ENCODE measurements around the gene OR10A3.

The OR10A3 gene

DNA sequence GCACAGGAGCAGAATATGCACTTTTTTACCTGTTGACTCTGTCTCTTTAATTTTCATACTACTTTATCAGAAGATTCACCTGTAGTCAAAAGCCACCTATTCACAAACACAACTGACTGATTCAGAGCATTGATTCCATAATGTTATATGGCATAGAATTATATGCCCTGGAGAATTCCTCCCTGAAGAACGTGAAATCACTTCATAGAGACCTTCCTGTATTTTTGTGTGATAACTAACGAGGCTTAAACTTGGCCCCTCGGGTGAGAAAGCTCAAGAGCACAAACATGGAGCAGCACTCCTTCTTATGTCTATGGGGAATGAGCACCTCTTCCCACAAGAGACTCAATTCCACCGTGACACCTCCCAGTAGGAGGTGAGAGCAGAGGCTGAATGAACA lies 10.3 kb downstream of the OR10A3 start, which contains the start of gene OR10A6:
OR10A6 (minus strand) TSS at position 101 of the 400 bp plus-strand sequence. CDS start 2,606 bp downstream, outside the sequence.
- no peaks in the 10 kb centered on the region for H3K36me3 ChIP-seq (ENCODE audit: control insufficient read depth, insufficient read depth, low read length)
- no peak within 1 kb of the TSS for H3K9ac ChIP-seq (ENCODE audit: low read depth, low read length)
- no peaks in the 10 kb centered on the region for H3K9me3 ChIP-seq (ENCODE audit: control insufficient read depth, insufficient read depth, low read length)
- no peak within 1 kb of the TSS for H3K4me3 ChIP-seq (ENCODE audit: low read depth, low read length)
- H3K4me1 ChIP-seq (ENCODE audit: control insufficient read depth, insufficient read depth, low read length): no peaks in the 10 kb centered on the region
- H3K27me3 ChIP-seq (ENCODE audit: control insufficient read depth, insufficient read depth, low read length): no peaks in the 10 kb centered on the region

DNA sequence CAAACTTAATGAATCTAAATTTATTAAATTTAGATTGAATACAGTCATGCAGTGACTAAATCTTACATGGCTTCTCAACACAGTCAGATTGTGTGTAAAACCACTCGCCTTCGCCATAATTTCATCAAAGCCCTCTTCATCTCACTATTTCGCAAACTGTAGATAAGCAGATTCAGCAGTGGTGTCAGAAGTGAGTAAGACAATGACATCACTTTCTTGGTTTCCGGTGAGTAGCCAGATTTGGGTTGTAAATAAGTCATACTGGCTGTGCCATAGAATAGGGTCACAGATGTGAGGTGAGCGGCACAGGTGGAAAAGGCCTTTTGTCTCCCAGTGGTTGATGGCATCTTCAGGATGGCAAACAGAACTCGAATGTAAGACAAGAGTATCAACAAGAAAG lies 13.9 kb downstream of the OR10A3 start:
- H3K4me1 ChIP-seq (ENCODE audit: control insufficient read depth, insufficient read depth, low read length): no peaks in the 10 kb centered on the region
- H3K9me3 ChIP-seq (ENCODE audit: control insufficient read depth, insufficient read depth, low read length): no peaks in the 10 kb centered on the region
- no peak overlapping the region for H3K9ac ChIP-seq (ENCODE audit: low read depth, low read length)
- no peak overlapping the region for H3K4me3 ChIP-seq (ENCODE audit: low read depth, low read length)
- no peaks in the 10 kb centered on the region for H3K27me3 ChIP-seq (ENCODE audit: control insufficient read depth, insufficient read depth, low read length)
- H3K36me3 ChIP-seq (ENCODE audit: control insufficient read depth, insufficient read depth, low read length): no peaks in the 10 kb centered on the region

DNA sequence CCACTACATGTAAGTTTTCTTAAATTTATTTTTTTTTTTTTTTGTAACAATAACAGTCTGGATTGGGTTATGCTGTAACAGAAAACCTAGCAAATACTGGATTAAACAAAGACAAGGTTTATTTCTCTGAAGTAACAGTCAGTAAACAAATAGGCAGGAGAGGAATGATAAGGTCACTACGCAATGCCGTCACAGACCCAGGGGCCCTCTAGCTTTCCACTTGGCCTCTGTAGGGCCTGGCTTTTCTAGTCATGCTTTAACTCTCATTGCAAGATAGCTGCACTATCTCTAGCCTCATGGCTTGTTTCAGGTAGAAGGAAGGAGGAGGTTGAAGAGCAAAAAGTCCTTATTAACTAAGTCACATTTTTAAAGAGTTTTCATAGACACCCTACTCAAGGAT lies 17.0 kb downstream of the OR10A3 start:
- Histone ChIP-seq H3K36me3 (ENCODE audit: control insufficient read depth, insufficient read depth, low read length) (no peaks in the 10 kb centered on the region), H3K27me3 (ENCODE audit: control insufficient read depth, insufficient read depth, low read length) (no peaks in the 10 kb centered on the region), H3K4me3 (ENCODE audit: low read depth, low read length) (no peak overlapping the region), H3K9ac (ENCODE audit: low read depth, low read length) (no peak overlapping the region), H3K9me3 (ENCODE audit: control insufficient read depth, insufficient read depth, low read length) (no peaks in the 10 kb centered on the region), H3K4me1 (ENCODE audit: control insufficient read depth, insufficient read depth, low read length) (no peaks in the 10 kb centered on the region)

DNA sequence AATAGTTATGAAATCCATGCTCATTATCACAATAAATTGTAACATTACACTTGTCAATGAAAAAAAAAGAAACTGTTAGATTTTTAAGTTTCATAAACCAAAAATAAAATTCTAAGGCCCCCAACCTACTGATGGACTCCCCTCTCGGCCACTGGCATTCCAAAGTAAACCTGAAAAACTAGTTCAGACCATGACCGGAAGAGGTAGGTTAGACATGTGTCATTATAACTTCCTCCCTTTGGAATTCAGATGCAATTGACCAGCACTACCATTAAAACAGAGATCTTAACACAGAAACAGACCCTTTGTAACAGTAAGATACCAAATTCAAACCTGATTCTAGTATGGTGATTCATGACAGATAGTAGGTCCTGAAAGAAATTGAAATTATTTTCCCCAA lies 23.4 kb downstream of the OR10A3 start:
- Histone ChIP-seq H3K4me1 (ENCODE audit: control insufficient read depth, insufficient read depth, low read length) (no peaks in the 10 kb centered on the region), H3K27me3 (ENCODE audit: control insufficient read depth, insufficient read depth, low read length) (no peaks in the 10 kb centered on the region), H3K36me3 (ENCODE audit: control insufficient read depth, insufficient read depth, low read length) (no peaks in the 10 kb centered on the region), H3K9me3 (ENCODE audit: control insufficient read depth, insufficient read depth, low read length) (no peaks in the 10 kb centered on the region), H3K9ac (ENCODE audit: low read depth, low read length) (no peak overlapping the region), H3K4me3 (ENCODE audit: low read depth, low read length) (no peak overlapping the region)

DNA sequence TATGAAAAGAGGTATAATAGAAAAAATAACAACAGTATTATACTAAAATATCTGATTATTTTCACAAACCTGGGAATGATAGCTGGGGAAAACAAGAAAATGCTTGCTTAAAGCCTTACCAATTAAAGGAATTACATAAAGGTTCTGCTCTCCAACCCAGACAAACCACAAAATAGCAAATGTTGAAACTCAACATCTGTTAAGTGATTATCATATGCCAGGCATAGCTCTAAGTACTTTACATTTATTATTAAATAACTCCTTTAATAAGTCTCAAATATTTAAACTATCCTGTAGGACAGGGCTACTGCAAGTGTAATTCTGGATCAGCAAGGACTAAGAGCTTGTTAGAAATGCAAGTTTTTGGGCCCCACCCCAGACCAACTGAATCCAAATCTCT lies 30.5 kb downstream of the OR10A3 start:
- Histone ChIP-seq H3K27me3 (ENCODE audit: control insufficient read depth, insufficient read depth, low read length) (no peaks in the 10 kb centered on the region), H3K9ac (ENCODE audit: low read depth, low read length) (no peak overlapping the region), H3K4me1 (ENCODE audit: control insufficient read depth, insufficient read depth, low read length) (peaks cover 43% of the 10 kb centered on the region), H3K9me3 (ENCODE audit: control insufficient read depth, insufficient read depth, low read length) (no peaks in the 10 kb centered on the region), H3K36me3 (ENCODE audit: control insufficient read depth, insufficient read depth, low read length) (no peaks in the 10 kb centered on the region), H3K4me3 (ENCODE audit: low read depth, low read length) (no peak overlapping the region)

DNA sequence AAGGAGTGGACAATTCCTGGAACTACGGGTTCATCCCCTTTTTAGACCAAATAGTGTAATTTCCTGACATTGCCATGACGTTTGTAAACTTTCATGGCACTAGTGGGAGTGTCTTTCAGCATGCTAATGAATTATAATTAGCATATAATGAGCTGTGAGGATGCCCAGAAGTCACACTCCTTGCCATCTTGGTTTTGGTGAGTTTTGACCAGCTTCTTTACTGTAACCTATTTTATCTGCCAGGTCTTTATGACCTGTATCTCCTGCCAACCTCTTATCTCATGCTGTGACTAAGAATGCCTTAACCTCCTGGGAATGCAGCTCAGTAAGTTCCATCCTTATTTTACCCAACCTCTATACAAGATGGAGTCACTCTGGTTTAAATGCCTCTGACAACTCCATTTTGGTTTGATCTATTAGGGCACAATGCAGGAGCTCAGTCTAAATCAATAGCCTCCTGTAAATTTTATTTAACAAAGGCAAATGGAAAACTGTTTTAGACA lies 31.2 kb downstream of the OR10A3 start:
- Histone ChIP-seq H3K9me3 (ENCODE audit: control insufficient read depth, insufficient read depth, low read length) (no peaks in the 10 kb centered on the region), H3K4me1 (ENCODE audit: control insufficient read depth, insufficient read depth, low read length) (peaks cover 48% of the 10 kb centered on the region), H3K36me3 (ENCODE audit: control insufficient read depth, insufficient read depth, low read length) (no peaks in the 10 kb centered on the region), H3K27me3 (ENCODE audit: control insufficient read depth, insufficient read depth, low read length) (no peaks in the 10 kb centered on the region), H3K9ac (ENCODE audit: low read depth, low read length) (no peak overlapping the region), H3K4me3 (ENCODE audit: low read depth, low read length) (no peak overlapping the region)

DNA sequence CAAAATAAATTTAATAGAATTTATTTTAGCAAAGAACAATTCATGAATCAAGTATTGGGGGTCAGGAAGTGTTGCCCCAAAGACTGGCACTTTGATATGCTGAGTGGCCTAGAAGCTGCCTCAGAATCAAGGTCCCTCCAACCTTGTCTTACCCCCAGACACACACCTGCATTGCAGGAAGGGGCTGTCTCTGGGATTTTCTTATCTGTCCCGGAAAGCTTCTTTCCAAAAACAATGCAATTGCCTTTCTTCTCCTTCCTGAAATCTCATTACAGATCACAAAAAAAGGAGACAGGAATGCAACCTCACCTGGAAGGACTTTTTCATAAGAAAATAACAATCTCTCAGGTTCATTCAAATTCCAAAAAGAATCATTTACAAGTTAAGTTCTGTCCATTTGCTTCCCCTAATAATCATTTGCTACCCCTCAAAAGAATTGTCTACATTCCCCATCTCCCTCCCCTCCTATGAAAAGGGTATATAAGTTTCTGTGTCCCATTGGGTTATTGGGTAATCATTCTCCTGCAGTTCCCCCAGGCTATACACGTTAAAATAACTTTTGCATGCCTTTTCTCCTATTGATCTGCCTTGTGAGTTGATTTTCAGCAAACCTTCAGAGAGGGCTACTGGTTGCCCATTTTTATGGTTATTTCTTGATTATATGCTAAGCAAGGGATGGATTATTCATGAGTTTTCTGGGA lies 31.8 kb downstream of the OR10A3 start:
- Histone ChIP-seq H3K9me3 (ENCODE audit: control insufficient read depth, insufficient read depth, low read length) (no peaks in the 10 kb centered on the region), H3K27me3 (ENCODE audit: control insufficient read depth, insufficient read depth, low read length) (no peaks in the 10 kb centered on the region), H3K4me3 (ENCODE audit: low read depth, low read length) (no peak overlapping the region), H3K36me3 (ENCODE audit: control insufficient read depth, insufficient read depth, low read length) (no peaks in the 10 kb centered on the region), H3K9ac (ENCODE audit: low read depth, low read length) (no peak overlapping the region), H3K4me1 (ENCODE audit: control insufficient read depth, insufficient read depth, low read length) (peaks cover 51% of the 10 kb centered on the region)

DNA sequence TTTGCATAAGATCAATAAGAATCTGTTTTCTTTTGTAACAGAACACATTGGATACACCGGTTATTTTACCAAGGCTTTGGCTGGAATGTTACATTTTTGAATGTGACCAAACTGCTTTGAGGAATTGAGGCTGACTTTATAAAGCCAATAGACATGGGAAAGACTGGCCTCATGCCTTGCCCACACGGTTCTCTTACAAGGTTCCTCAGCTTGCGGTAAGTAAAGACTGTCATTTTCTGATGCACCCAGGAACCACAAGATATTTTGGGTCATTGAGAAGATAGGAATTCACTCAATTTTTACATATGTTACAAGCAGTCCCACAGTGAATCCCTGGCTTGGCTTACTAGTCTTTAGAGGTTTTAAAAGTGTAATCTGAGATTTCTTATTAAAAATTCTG lies 34.4 kb downstream of the OR10A3 start:
- Histone ChIP-seq H3K9me3 (ENCODE audit: control insufficient read depth, insufficient read depth, low read length) (no peaks in the 10 kb centered on the region), H3K4me3 (ENCODE audit: low read depth, low read length) (no peak overlapping the region), H3K4me1 (ENCODE audit: control insufficient read depth, insufficient read depth, low read length) (peaks cover 57% of the 10 kb centered on the region), H3K9ac (ENCODE audit: low read depth, low read length) (no peak overlapping the region), H3K36me3 (ENCODE audit: control insufficient read depth, insufficient read depth, low read length) (no peaks in the 10 kb centered on the region), H3K27me3 (ENCODE audit: control insufficient read depth, insufficient read depth, low read length) (no peaks in the 10 kb centered on the region)

DNA sequence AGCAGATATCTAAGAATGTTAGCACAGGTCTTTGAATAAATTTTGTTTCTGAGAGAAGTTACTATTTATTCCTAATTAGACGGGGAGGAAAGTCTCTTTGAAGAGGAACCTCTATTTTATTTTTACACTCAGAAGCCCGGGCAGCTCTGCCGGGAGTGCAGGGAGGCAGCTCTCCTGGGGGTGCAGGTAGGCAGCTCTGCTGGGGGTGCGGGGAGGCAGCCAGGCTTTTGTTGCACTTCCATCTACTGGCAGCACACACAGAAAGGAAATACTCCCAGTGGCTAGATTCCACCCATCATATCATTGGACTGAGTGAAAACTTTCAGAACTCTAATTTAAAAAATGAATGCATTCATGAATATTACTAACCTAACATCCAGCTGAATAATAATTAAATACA lies 35.0 kb downstream of the OR10A3 start:
- no peaks in the 10 kb centered on the region for H3K36me3 ChIP-seq (ENCODE audit: control insufficient read depth, insufficient read depth, low read length)
- H3K4me1 ChIP-seq (ENCODE audit: control insufficient read depth, insufficient read depth, low read length): peaks cover 52% of the 10 kb centered on the region
- no peaks in the 10 kb centered on the region for H3K9me3 ChIP-seq (ENCODE audit: control insufficient read depth, insufficient read depth, low read length)
- no peak overlapping the region for H3K4me3 ChIP-seq (ENCODE audit: low read depth, low read length)
- no peaks in the 10 kb centered on the region for H3K27me3 ChIP-seq (ENCODE audit: control insufficient read depth, insufficient read depth, low read length)
- no peak overlapping the region for H3K9ac ChIP-seq (ENCODE audit: low read depth, low read length)

DNA sequence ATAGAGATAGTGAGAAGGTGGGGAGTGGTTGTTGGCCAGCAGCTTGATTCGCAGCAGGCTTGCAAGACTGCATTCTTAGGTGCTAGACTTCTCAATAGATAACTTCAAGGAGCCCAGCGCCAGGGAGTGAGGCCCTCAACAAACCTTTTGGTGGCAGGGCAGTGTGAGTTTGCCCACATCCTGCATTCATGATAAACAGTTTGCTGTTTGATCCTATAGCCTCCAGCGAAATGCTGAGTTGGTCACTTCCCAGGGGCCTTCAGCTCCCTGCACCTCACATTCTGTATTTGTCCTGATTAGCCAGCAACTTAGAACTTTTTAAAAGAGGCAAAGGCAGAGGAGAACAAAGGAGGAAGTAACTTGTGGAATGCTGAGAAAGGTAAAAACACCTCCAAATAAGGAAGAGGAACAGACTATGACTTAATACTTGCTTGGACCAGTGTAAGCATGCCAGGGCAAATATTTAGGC lies 35.5 kb downstream of the OR10A3 start:
- peak overlapping the region; percentile 55 for H3K9ac ChIP-seq (ENCODE audit: low read depth, low read length)
- no peaks in the 10 kb centered on the region for H3K36me3 ChIP-seq (ENCODE audit: control insufficient read depth, insufficient read depth, low read length)
- no peaks in the 10 kb centered on the region for H3K27me3 ChIP-seq (ENCODE audit: control insufficient read depth, insufficient read depth, low read length)
- H3K9me3 ChIP-seq (ENCODE audit: control insufficient read depth, insufficient read depth, low read length): no peaks in the 10 kb centered on the region
- H3K4me3 ChIP-seq (ENCODE audit: low read depth, low read length): peak overlapping the region; percentile 11
- peaks cover 51% of the 10 kb centered on the region for H3K4me1 ChIP-seq (ENCODE audit: control insufficient read depth, insufficient read depth, low read length)

DNA sequence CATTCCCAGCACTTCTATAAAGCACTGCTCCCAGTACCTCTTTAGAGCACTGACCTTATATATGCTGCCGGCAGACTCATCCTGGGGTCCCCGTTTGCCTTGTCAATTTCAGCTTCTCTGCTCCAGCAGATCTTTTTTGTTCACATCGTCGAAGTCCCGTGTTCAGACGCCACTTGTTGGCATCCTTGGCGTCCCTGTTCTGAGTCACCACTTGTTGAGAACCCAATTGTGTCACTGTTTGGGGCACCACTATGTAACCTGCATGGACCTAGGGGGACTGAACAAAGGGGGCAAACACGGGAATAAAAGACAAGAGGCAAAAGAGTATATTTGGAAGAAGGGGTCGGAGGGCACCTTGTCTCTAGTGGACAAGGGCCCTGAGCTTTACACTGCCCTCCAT lies 36.0 kb downstream of the OR10A3 start:
- H3K9me3 ChIP-seq (ENCODE audit: control insufficient read depth, insufficient read depth, low read length): no peaks in the 10 kb centered on the region
- peak overlapping the region; percentile 56 for H3K9ac ChIP-seq (ENCODE audit: low read depth, low read length)
- peaks cover 51% of the 10 kb centered on the region for H3K4me1 ChIP-seq (ENCODE audit: control insufficient read depth, insufficient read depth, low read length)
- no peaks in the 10 kb centered on the region for H3K27me3 ChIP-seq (ENCODE audit: control insufficient read depth, insufficient read depth, low read length)
- H3K36me3 ChIP-seq (ENCODE audit: control insufficient read depth, insufficient read depth, low read length): no peaks in the 10 kb centered on the region
- peak overlapping the region; percentile 11 for H3K4me3 ChIP-seq (ENCODE audit: low read depth, low read length)

DNA sequence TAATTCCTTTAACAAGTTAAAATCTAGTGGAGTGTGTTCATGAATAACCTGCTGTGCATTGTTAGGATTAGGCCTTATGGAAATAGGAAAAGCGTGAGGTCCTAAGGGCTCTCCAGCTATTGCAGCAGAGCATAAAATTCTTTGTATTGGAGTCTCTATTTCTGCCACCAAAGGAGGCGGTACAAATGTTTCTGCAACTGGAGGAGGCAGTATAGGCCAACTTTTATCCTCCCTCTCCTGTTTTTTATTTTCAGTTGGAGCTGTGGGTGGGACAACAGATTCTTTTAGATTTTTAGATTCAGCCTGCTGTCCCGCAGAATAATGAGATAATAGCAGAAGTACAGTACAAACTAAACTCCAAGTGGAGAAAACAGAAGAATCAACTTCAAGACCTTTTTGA lies 36.6 kb downstream of the OR10A3 start:
- peak overlapping the region; percentile 29 for H3K9ac ChIP-seq (ENCODE audit: low read depth, low read length)
- H3K4me3 ChIP-seq (ENCODE audit: low read depth, low read length): peak overlapping the region; percentile 8
- peaks cover 44% of the 10 kb centered on the region for H3K4me1 ChIP-seq (ENCODE audit: control insufficient read depth, insufficient read depth, low read length)
- no peaks in the 10 kb centered on the region for H3K36me3 ChIP-seq (ENCODE audit: control insufficient read depth, insufficient read depth, low read length)
- H3K27me3 ChIP-seq (ENCODE audit: control insufficient read depth, insufficient read depth, low read length): no peaks in the 10 kb centered on the region
- no peaks in the 10 kb centered on the region for H3K9me3 ChIP-seq (ENCODE audit: control insufficient read depth, insufficient read depth, low read length)

All from iPS-15b (cell line).